Ascending aorta (tissue), 2 donors: ENCODE measurements around the gene MS4A15. TPM values are rescaled to one million over a fixed set of nuclear protein-coding genes. Genes with fewer than 3 reads are reported as not detected.

ENCODE experiments used
- DNase-seq, 2 donors: peaks; one replicate each; pipeline ENCODE4 v3.0.0-alpha.2; 2019; ENCODE audit warnings: low spot score in 2 of 2
- H3K27ac ChIP-seq, 2 donors: fragments of 200-600 bp; sonication (generic); one replicate each; pipeline ENCODE4 v1.5.1; 2016 to 2017; ENCODE audit warnings: mild to moderate bottlenecking in 1 of 2
- H3K27me3 ChIP-seq: fragments of 200-600 bp; sonication (generic); one replicate; pipeline ENCODE4 v1.5.1; 2017
- H3K36me3 ChIP-seq, 2 donors: fragments of 200-600 bp; sonication (generic); one replicate each; pipeline ENCODE4 v1.5.1; 2016
- H3K4me1 ChIP-seq, 2 donors: fragments of 200-600 bp; sonication (generic); one replicate each; pipeline ENCODE4 v1.5.1; 2016 to 2017; ENCODE audit warnings: mild to moderate bottlenecking in 1 of 2
- H3K4me3 ChIP-seq, 2 donors: fragments of 200-600 bp; sonication (generic); one replicate each; pipeline ENCODE4 v1.5.1; 2016 to 2017; ENCODE audit warnings: mild to moderate bottlenecking in 1 of 2
- H3K9me3 ChIP-seq, 2 donors: fragments of 200-600 bp; sonication (generic); one replicate each; pipeline ENCODE4 v1.5.1; 2016
- intact Hi-C: fragments of 100-400 bp; cut with DNase I; formaldehyde crosslinking; loops from one replicate; pipeline ENCODE4 v1.15.1; 2023
- total RNA-seq: library from RNA; depleted of rRNA; stranded (reverse); fragments of >200 nt; gene quantifications from one replicate; pipeline ENCODE4 v1.1.0, GENCODE V29; 2016
- TF ChIP-seq, protein P1 (sequence below), 3 experiments: fragments of 200-600 bp in 2 of 3; fragments of 450-650 bp in 1 of 3; sonication (generic) in 2 of 3; IDR thresholded peaks; one replicate each; pipeline ENCODE4 v1.5.1; 2016 to 2019; ENCODE audit warnings: antibody characterized with exemption in 3 of 3, mild to moderate bottlenecking in 1 of 3, moderate library complexity in 1 of 3

MS4A15 gene
- total RNA-seq, 1 donor from 2014 or later = not detected

DNA sequence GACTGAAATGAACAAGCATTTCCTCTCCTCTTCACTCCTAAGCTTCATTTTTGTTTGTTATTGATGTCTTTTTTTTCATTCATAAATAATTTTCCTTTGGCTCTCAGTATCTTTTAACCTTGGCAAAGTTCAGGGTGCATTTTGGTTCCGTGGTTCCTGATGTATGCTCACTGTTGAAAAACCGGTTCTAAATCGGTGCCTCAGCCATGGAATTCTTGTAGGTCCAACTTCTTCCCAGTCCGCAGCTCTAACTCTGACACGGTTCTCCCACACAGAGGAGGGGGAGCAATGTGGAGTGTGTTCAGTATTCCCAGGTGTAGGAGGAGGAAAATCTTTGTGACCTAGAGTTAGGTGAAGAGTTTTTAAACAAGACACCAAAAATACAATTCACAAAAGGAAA is 12.6 kb upstream of the MS4A15 start:
- intact Hi-C loops = no loop called here
- H3K4me1 ChIP-seq = no peaks in the 10 kb centered on the region
- H3K27ac ChIP-seq = no peak overlapping the region
- no peak for DNase-seq
- TF ChIP-seq, protein P1, sequence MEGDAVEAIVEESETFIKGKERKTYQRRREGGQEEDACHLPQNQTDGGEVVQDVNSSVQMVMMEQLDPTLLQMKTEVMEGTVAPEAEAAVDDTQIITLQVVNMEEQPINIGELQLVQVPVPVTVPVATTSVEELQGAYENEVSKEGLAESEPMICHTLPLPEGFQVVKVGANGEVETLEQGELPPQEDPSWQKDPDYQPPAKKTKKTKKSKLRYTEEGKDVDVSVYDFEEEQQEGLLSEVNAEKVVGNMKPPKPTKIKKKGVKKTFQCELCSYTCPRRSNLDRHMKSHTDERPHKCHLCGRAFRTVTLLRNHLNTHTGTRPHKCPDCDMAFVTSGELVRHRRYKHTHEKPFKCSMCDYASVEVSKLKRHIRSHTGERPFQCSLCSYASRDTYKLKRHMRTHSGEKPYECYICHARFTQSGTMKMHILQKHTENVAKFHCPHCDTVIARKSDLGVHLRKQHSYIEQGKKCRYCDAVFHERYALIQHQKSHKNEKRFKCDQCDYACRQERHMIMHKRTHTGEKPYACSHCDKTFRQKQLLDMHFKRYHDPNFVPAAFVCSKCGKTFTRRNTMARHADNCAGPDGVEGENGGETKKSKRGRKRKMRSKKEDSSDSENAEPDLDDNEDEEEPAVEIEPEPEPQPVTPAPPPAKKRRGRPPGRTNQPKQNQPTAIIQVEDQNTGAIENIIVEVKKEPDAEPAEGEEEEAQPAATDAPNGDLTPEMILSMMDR (IDR thresholded peaks at IDR 0.05) = no peak
- H3K36me3 ChIP-seq = no peaks in the 10 kb centered on the region
- no peak overlapping the region for H3K4me3 ChIP-seq
- H3K27me3 ChIP-seq = no peaks in the 10 kb centered on the region
- no peaks in the 10 kb centered on the region for H3K9me3 ChIP-seq

GRCh38 chr11:60747359-60747873 is 9.3 kb upstream of the MS4A15 start:
- H3K9me3 ChIP-seq = no peaks in the 10 kb centered on the region
- TF ChIP-seq, protein P1 (IDR thresholded peaks at IDR 0.05) = no peak
- no peaks in the 10 kb centered on the region for H3K36me3 ChIP-seq
- no peaks in the 10 kb centered on the region for H3K27me3 ChIP-seq
- intact Hi-C loops = no loop called here
- H3K4me3 ChIP-seq = no peak overlapping the region
- H3K27ac ChIP-seq = no peak overlapping the region
- H3K4me1 ChIP-seq = no peaks in the 10 kb centered on the region
- DNase-seq = no peak

- no peak overlapping the region for H3K4me3 ChIP-seq
- no peak overlapping the region for H3K27ac ChIP-seq
- no peaks in the 10 kb centered on the region for H3K27me3 ChIP-seq
- no peak for DNase-seq
- intact Hi-C loops = no loop called here
- H3K4me1 ChIP-seq = no peaks in the 10 kb centered on the region
- no peaks in the 10 kb centered on the region for H3K9me3 ChIP-seq
- TF ChIP-seq, protein P1 (IDR thresholded peaks at IDR 0.05) = no peak
- no peaks in the 10 kb centered on the region for H3K36me3 ChIP-seq
These were observed 8.4 kb upstream of the MS4A15 start for GRCh38 chr11:60748225-60748624.

DNA sequence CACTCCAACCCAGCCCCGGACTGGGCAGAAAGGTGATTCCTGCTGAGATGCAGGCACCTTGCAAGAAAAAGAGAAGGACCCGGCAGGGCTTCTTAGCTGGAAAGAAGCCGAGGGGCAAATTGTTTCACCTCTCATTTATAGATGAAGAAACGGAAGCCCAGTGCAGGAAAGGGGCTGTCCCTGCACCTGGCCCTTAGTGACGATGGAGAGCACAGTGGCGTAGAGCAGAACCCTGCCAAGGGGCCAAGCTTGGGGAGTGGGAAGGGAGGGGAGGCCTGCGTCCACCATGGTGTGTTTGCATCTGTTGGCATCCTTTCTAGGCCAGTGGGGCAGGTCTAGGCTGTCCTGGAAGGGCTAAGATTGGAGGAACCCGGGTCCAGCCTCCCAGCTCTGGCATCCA is 7.8 kb upstream of the MS4A15 start:
- Histone ChIP-seq H3K4me1 (no peaks in the 10 kb centered on the region), H3K27ac (no peak overlapping the region), H3K36me3 (no peaks in the 10 kb centered on the region), H3K27me3 (no peaks in the 10 kb centered on the region), H3K4me3 (no peak overlapping the region), H3K9me3 (no peaks in the 10 kb centered on the region)
- TF ChIP-seq, protein P1 (IDR thresholded peaks at IDR 0.05) = no peak
- no peak for DNase-seq
- intact Hi-C loops = no loop called here

DNA sequence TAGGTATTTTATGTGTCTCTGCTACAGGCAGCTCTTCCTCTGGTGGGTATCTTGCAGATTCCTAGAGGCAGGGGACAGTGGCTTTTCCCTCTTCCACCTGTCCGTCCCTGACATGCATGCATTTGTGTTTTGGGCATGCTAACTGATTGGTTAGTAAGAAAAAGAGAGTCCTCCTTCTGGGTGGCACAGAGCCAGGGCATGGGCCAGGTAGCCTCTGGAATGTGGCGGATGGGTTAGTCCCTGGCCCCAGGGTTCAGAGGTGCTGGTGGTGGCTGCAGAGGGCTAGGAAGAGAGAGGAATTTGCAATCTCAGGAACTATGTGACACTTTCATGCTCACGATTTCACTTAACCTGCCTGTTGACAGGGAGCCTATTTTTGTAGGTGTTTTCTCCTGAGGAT is 5.8 kb upstream of the MS4A15 start:
- H3K4me1 ChIP-seq = no peaks in the 10 kb centered on the region
- H3K27ac ChIP-seq = no peak overlapping the region
- no peaks in the 10 kb centered on the region for H3K27me3 ChIP-seq
- no peaks in the 10 kb centered on the region for H3K9me3 ChIP-seq
- intact Hi-C loops = no loop called here
- H3K36me3 ChIP-seq = no peaks in the 10 kb centered on the region
- TF ChIP-seq, protein P1 (IDR thresholded peaks at IDR 0.05) = no peak
- no peak for DNase-seq
- H3K4me3 ChIP-seq = no peak overlapping the region

GRCh38 chr11:60753309-60753708 is 3.4 kb upstream of the MS4A15 start:
- no peak overlapping the region for H3K4me3 ChIP-seq
- H3K9me3 ChIP-seq = no peaks in the 10 kb centered on the region
- H3K36me3 ChIP-seq = no peaks in the 10 kb centered on the region
- intact Hi-C loops = no loop called here
- H3K27ac ChIP-seq = no peak overlapping the region
- no peak for DNase-seq
- TF ChIP-seq, protein P1 (IDR thresholded peaks at IDR 0.05) = no peak
- no peaks in the 10 kb centered on the region for H3K27me3 ChIP-seq
- no peaks in the 10 kb centered on the region for H3K4me1 ChIP-seq
